Endothelial cell of umbilical vein (primary cell): ENCODE data around the gene PSMA5. TPM values are rescaled to one million over a fixed set of nuclear protein-coding genes. Genes with fewer than 3 reads are reported as not detected.

ENCODE experiments used
- BruUV-seq: library from RNA; stranded (reverse); fragments of 400-500 nt; replicated peaks from 2 replicates; lab custom pipeline; 2021; lab: Mats Ljungman, UMichigan
- CTCF ChIA-PET: fragments of 300-600, 350-600 bp; sonication (Branson Sonifier 250); formaldehyde crosslinking; loops from one replicate; lab custom pipeline; 2021; ENCODE audit warnings: antibody characterized with exemption, inconsistent platforms; lab: Charles Lee
- POLR2A ChIA-PET: fragments of 300-600, 350-600 bp; sonication (Branson Sonifier 250); formaldehyde crosslinking; loops from one replicate; lab custom pipeline; 2021; ENCODE audit warnings: antibody characterized with exemption, inconsistent platforms; lab: Charles Lee
- DNase-seq: peaks from one replicate; pipeline ENCODE4 v3.0.0-alpha.2; 2011; ENCODE audit warnings: low read depth, low spot score
- FAIRE-seq: peaks from 2 replicates; lab custom pipeline; 2011; peaks lifted over from hg19 to GRCh38; lab: Jason Lieb, UNC
- H2AFZ ChIP-seq: 2 replicates; pipeline ENCODE4 v1.6.0; 2012; ENCODE audit warnings: low read depth, low read length, control low read depth, inconsistent platforms
- H3K27ac ChIP-seq: 2 replicates; pipeline ENCODE4 v1.5.1; 2011; ENCODE audit warnings: low read depth, mild to moderate bottlenecking, control low read depth, low read length, moderate library complexity; ENCODE audit not compliant: insufficient read depth
- H3K27me3 ChIP-seq, 2 experiments: 2 replicates each; pipeline versions ENCODE4 v1.6.0 to v1.6.1; 2011; ENCODE audit warnings: low read length in 2 of 2, mixed read lengths in 1 of 2; ENCODE audit not compliant: control insufficient read depth in 2 of 2, insufficient read depth in 2 of 2
- H3K36me3 ChIP-seq, 2 experiments: 2 replicates in 1 of 2; 3 replicates in 1 of 2; pipeline ENCODE4 v1.5.1; 2011; ENCODE audit warnings: low read length in 2 of 2, mild to moderate bottlenecking in 1 of 2, moderate library complexity in 1 of 2; ENCODE audit not compliant: control insufficient read depth in 2 of 2, insufficient read depth in 2 of 2; ENCODE audit errors: extremely low read depth in 1 of 2
- H3K4me1 ChIP-seq: 3 replicates; pipeline ENCODE4 v1.5.1; 2011; ENCODE audit warnings: mild to moderate bottlenecking, low read length; ENCODE audit not compliant: control insufficient read depth, insufficient read depth; ENCODE audit errors: extremely low read depth
- H3K4me2 ChIP-seq: 2 replicates; pipeline ENCODE4 v1.6.1; 2011; ENCODE audit warnings: low read length, control low read depth, mixed read lengths; ENCODE audit not compliant: insufficient read depth
- H3K4me3 ChIP-seq, 3 experiments: fragments of 200-600 bp in 1 of 3; sonication (generic), shearing (Covaris generic) in 1 of 3; replicated peaks in 1 of 3; 2 replicates each; pipeline ENCODE4 v1.5.1; 2011 to 2016; ENCODE audit warnings: control low read depth in 3 of 3, low read length in 3 of 3, mild to moderate bottlenecking in 2 of 3, inconsistent platforms in 1 of 3, low read depth in 1 of 3, moderate library complexity in 1 of 3; ENCODE audit not compliant: insufficient read depth in 1 of 3
- H3K79me2 ChIP-seq: 2 replicates; pipeline ENCODE4 v1.6.0; 2012; ENCODE audit warnings: low read length, inconsistent platforms; ENCODE audit not compliant: control insufficient read depth, insufficient read depth
- H3K9ac ChIP-seq: replicated peaks from 2 replicates; pipeline ENCODE3; 2011; ENCODE audit warnings: low read length, control low read depth; ENCODE audit not compliant: insufficient read depth; ENCODE audit errors: extremely low read depth
- H3K9me1 ChIP-seq: replicated peaks from 3 replicates; pipeline ENCODE4 v1.6.0; 2011; ENCODE audit warnings: mild to moderate bottlenecking, low read length; ENCODE audit not compliant: control insufficient read depth, insufficient read depth; ENCODE audit errors: extremely low read depth
- H3K9me3 ChIP-seq: replicated peaks from 2 replicates; pipeline ENCODE4 v1.5.1; 2012; ENCODE audit warnings: low read length, inconsistent platforms; ENCODE audit not compliant: control insufficient read depth, insufficient read depth
- H4K20me1 ChIP-seq: replicated peaks from 2 replicates; pipeline ENCODE3; 2011; ENCODE audit warnings: mild to moderate bottlenecking, low read length; ENCODE audit not compliant: control insufficient read depth, insufficient read depth; ENCODE audit errors: extremely low read depth
- EZH2 ChIP-seq: IDR thresholded peaks from 2 replicates; pipeline ENCODE4 v1.6.1; 2012; ENCODE audit warnings: borderline replicate concordance, low read depth, mild to moderate bottlenecking, moderate library complexity, low read length, inconsistent platforms; ENCODE audit not compliant: severe bottlenecking
- FOS ChIP-seq: IDR thresholded peaks from 2 replicates; pipeline ENCODE4 v1.6.1; 2011; ENCODE audit warnings: mild to moderate bottlenecking, low read length, moderate library complexity, borderline replicate concordance; ENCODE audit not compliant: insufficient read depth
- GATA2 ChIP-seq: IDR thresholded peaks from 2 replicates; pipeline ENCODE4 v1.7.0; 2011; ENCODE audit warnings: low read depth, mild to moderate bottlenecking, moderate library complexity, mixed read lengths, low read length; ENCODE audit not compliant: insufficient read length, insufficient read depth
- JUN ChIP-seq: IDR thresholded peaks from 2 replicates; pipeline ENCODE4 v1.6.1; 2011; ENCODE audit warnings: borderline replicate concordance, low read depth; ENCODE audit not compliant: insufficient read length, insufficient read depth
- MYC ChIP-seq: IDR thresholded peaks from one replicate; pipeline ENCODE4 v1.6.1; 2011; ENCODE audit warnings: mild to moderate bottlenecking, low read depth, low read length
- POLR2A ChIP-seq: IDR thresholded peaks from 2 replicates; pipeline ENCODE4 v1.6.1; 2012; ENCODE audit warnings: low read depth, mild to moderate bottlenecking, control low read depth, low read length
- POLR2AphosphoS5 ChIP-seq: IDR thresholded peaks from 2 replicates; pipeline ENCODE4 v1.6.1; 2012; ENCODE audit warnings: low read depth, mild to moderate bottlenecking, control low read depth, low read length, moderate library complexity; ENCODE audit not compliant: insufficient read depth
- dilution Hi-C: fragments of 300-500 bp; cut with MboI; formaldehyde crosslinking; loops from one replicate; pipeline ENCODE4 v1.15.0; 2019; ENCODE audit warnings: low sequenced_read_pairs; ENCODE audit not compliant: extremely low pct_ligation_motif_present
- intact Hi-C: fragments of 100-400 bp; cut with micrococcal nuclease; formaldehyde crosslinking; loops from one replicate; pipeline ENCODE4 v1.10.0; 2022
- polyA plus RNA-seq, 4 experiments: library from polyadenylated mRNA; depleted of rRNA in 3 of 4; stranded (reverse) in 3 of 4; unstranded in 1 of 4; fragments of >200 nt; gene quantifications; 2 replicates each; pipeline versions ENCODE4 v1.2.1 to v1.2.3, GENCODE V29; 2011 to 2012; ENCODE audit warnings: missing spikeins in 1 of 4
- total RNA-seq: library from RNA; stranded (reverse); gene quantifications from 2 replicates; pipeline ENCODE4 v1.2.3, GENCODE V29; 2021
- TF ChIP-seq, protein P1 (sequence below), 2 donors: IDR thresholded peaks; 1 replicate in 1 of 2; 2 replicates in 1 of 2; pipeline ENCODE4 v1.5.1; 2011; ENCODE audit warnings: low read length in 2 of 2, mild to moderate bottlenecking in 2 of 2, moderate library complexity in 2 of 2, control low read depth in 1 of 2, inconsistent platforms in 1 of 2, low read depth in 1 of 2; ENCODE audit not compliant: insufficient read depth in 1 of 2; ENCODE audit errors: extremely low read depth in 1 of 2
- TF ChIP-seq, protein P2 (sequence below): IDR thresholded peaks from 2 replicates; pipeline ENCODE4 v1.6.1; 2011; ENCODE audit not compliant: insufficient read depth, insufficient read length

Gene PSMA5
- total and polyA plus RNA-seq, 2 donors (not counting 3 experiments of a cell fraction or from before 2014, with no cell fraction given), result 98.1 to 125 TPM

DNA sequence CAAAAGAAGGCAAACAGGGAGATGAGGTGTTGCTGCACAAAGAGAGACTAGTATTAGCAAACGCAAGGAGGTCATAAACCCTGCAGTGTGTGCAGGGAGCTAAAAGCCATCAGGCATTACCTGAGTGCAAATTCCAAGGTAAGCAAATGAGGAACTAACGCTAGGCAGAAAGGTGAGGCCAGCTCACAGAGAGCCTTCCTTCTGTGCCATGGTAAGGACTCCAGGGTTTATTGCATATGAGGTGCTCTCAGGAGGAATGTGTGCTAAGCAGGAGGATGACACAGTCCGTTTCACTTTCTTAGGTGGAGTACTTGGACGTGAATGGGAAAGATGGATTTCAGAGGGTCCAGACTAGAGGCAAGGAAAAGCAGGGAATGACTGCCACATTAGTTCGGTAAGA lies 74.8 kb downstream of the PSMA5 start:
- no peak for FAIRE-seq
- POLR2A ChIA-PET, result interaction anchor here (0.5 kb wide), 1 partner anchor 63 kb away, joined by 5 read pairs; no protein-coding TSS in a partner anchor
- Histone ChIP-seq H3K4me2 (no peak overlapping the region), H3K27ac (no peak overlapping the region), H3K36me3 (no peaks in the 10 kb centered on the region), H3K9ac (no peak overlapping the region), H4K20me1 (no peaks in the 10 kb centered on the region), H3K4me1 (no peaks in the 10 kb centered on the region), H3K9me1 (no peaks in the 10 kb centered on the region), H3K4me3 (no peak overlapping the region), H2AFZ (no peak overlapping the region), H3K79me2 (no peaks in the 10 kb centered on the region), H3K27me3 (peaks cover 5 to 17% of the 10 kb centered on the region in 2 experiments), H3K9me3 (no peaks in the 10 kb centered on the region)
- CTCF ChIA-PET, result interaction anchor here (0.7 kb wide), 1 partner anchor 68 kb away, joined by 3 read pairs; the partner anchor contains the start of gene PSRC1
- dilution Hi-C loops (no loop called here), intact Hi-C loops (no loop called here)
- TF ChIP-seq GATA2, result no peak
- TF ChIP-seq POLR2A, result no peak
- TF ChIP-seq, protein P1, sequence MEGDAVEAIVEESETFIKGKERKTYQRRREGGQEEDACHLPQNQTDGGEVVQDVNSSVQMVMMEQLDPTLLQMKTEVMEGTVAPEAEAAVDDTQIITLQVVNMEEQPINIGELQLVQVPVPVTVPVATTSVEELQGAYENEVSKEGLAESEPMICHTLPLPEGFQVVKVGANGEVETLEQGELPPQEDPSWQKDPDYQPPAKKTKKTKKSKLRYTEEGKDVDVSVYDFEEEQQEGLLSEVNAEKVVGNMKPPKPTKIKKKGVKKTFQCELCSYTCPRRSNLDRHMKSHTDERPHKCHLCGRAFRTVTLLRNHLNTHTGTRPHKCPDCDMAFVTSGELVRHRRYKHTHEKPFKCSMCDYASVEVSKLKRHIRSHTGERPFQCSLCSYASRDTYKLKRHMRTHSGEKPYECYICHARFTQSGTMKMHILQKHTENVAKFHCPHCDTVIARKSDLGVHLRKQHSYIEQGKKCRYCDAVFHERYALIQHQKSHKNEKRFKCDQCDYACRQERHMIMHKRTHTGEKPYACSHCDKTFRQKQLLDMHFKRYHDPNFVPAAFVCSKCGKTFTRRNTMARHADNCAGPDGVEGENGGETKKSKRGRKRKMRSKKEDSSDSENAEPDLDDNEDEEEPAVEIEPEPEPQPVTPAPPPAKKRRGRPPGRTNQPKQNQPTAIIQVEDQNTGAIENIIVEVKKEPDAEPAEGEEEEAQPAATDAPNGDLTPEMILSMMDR (IDR thresholded peaks at IDR 0.05; ENCODE audit: extremely low read depth in 1 of 2, insufficient read depth in 1 of 2, low read depth in 1 of 2, low read length in 2 of 2), result no peak
- DNase-seq, result no peak
- BruUV-seq, result no TSS peak

DNA sequence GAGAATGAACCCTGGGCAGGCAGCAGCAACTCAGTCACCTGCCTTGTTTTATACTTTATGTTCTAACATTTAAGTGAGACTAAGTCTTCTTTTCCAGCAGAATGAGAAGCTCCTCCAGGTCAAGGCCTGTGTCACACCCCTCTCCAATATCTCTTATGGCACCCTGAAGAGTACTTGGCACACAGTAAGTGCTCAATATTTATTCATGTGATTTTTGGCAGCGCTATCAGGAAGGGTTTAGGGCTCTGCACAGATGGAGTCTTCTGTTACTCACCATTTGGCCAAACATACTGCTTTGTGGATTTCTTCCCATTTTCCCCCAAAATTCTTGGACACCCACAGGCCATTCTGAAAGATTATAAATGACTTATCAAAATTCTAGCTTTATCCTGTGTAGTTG lies 75.6 kb downstream of the PSMA5 start:
- no peaks in the 10 kb centered on the region for H3K4me1 ChIP-seq
- H3K27ac ChIP-seq, result no peak overlapping the region
- dilution Hi-C loops, result no loop called here
- POLR2A ChIA-PET, result no interaction called here
- intact Hi-C loops, result no loop called here
- H4K20me1 ChIP-seq, result no peaks in the 10 kb centered on the region
- H3K79me2 ChIP-seq, result no peaks in the 10 kb centered on the region
- CTCF ChIA-PET, result no interaction called here
- FAIRE-seq, result no peak
- no peak overlapping the region for H2AFZ ChIP-seq
- no peaks in the 10 kb centered on the region for H3K36me3 ChIP-seq
- H3K9ac ChIP-seq, result no peak overlapping the region
- BruUV-seq, result no TSS peak
- no peaks in the 10 kb centered on the region for H3K9me3 ChIP-seq
- TF ChIP-seq GATA2 (no peak), EZH2 (no peak), FOS (no peak), POLR2A (no peak), JUN (no peak), POLR2AphosphoS5 (no peak), MYC (no peak)
- TF ChIP-seq, protein P1 (IDR thresholded peaks at IDR 0.05; ENCODE audit: extremely low read depth in 1 of 2, insufficient read depth in 1 of 2, low read depth in 1 of 2, low read length in 2 of 2), result no peak
- TF ChIP-seq, protein P2, sequence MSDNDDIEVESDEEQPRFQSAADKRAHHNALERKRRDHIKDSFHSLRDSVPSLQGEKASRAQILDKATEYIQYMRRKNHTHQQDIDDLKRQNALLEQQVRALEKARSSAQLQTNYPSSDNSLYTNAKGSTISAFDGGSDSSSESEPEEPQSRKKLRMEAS, result no peak
- peaks cover 5 to 11% of the 10 kb centered on the region in 2 experiments for H3K27me3 ChIP-seq
- no peak overlapping the region for H3K4me3 ChIP-seq
- DNase-seq, result no peak
- no peaks in the 10 kb centered on the region for H3K9me1 ChIP-seq
- no peak overlapping the region for H3K4me2 ChIP-seq
